Forelimb muscle (tissue), 1 donor: Measurements from ENCODE around the gene HSD17B1. TPM values are rescaled to one million over a fixed set of nuclear protein-coding genes. Genes with fewer than 3 reads are reported as not detected.

Experiments
- polyA plus RNA-seq: library from polyadenylated mRNA; unstranded; fragments of 120-200 nt; gene quantifications from one replicate; pipeline ENCODE4 v1.2.1, GENCODE V29; 2013; ENCODE audit not compliant: insufficient read length

Gene HSD17B1
- polyA plus RNA-seq, 1 donor, result 2.9 TPM

Other genes with a start within 250 kb of the HSD17B1 start
- gene STAT3, start 164.5 kb upstream of the HSD17B1 start, polyA plus RNA-seq, result 47.6 TPM
- 242 TPM for gene CAVIN1, start 129.7 kb upstream of the HSD17B1 start, polyA plus RNA-seq
- 27.6 TPM for gene ATP6V0A1, start 94.0 kb upstream of the HSD17B1 start, polyA plus RNA-seq
- gene NAGLU, start 16.7 kb upstream of the HSD17B1 start, polyA plus RNA-seq, result 18.7 TPM
- gene COASY, start 9.2 kb downstream of the HSD17B1 start, polyA plus RNA-seq, result 23.1 TPM
- gene MLX, start 14.2 kb downstream of the HSD17B1 start, polyA plus RNA-seq, result 38.2 TPM
- gene PSMC3IP, start 24.8 kb downstream of the HSD17B1 start, polyA plus RNA-seq, result 9.3 TPM
- 34.0 TPM for gene RETREG3, start 56.5 kb downstream of the HSD17B1 start, polyA plus RNA-seq
- 33.7 TPM for gene TUBG1, start 56.8 kb downstream of the HSD17B1 start, polyA plus RNA-seq
- 14.7 TPM for gene TUBG2, start 106.4 kb downstream of the HSD17B1 start, polyA plus RNA-seq
- 49.6 TPM for gene PLEKHH3, start 124.1 kb downstream of the HSD17B1 start, polyA plus RNA-seq
- gene CCR10, start 128.9 kb downstream of the HSD17B1 start, polyA plus RNA-seq, result 1.9 TPM
- 9.4 TPM for gene CNTNAP1, start 129.6 kb downstream of the HSD17B1 start, polyA plus RNA-seq
- gene EZH1, start 192.1 kb downstream of the HSD17B1 start, polyA plus RNA-seq, result 22.6 TPM
- gene RAMP2, start 208.3 kb downstream of the HSD17B1 start, polyA plus RNA-seq, result 64.1 TPM
- 27.7 TPM for gene VPS25, start 220.5 kb downstream of the HSD17B1 start, polyA plus RNA-seq
- 0.43 TPM for gene WNK4, start 227.7 kb downstream of the HSD17B1 start, polyA plus RNA-seq
- gene COA3, start 245.8 kb downstream of the HSD17B1 start, polyA plus RNA-seq, result 50.6 TPM
- gene CNTD1, start 245.9 kb downstream of the HSD17B1 start, polyA plus RNA-seq, result 0.70 TPM